Measurements from ENCODE around the gene ARL4C. TPM values are rescaled to one million over a fixed set of nuclear protein-coding genes. Genes with fewer than 3 reads are reported as not detected.

Gene ARL4C
- total and polyA plus RNA-seq, 8 donors = 3.6 to 14.2 (median 9.9) TPM

- 73 to 94% (median 89%) methylated on average over 3 of the region's 3 CpGs for WGBS, 5 donors
- Histone ChIP-seq H3K4me3 (no peak overlapping the region), H3K36me3 (no peaks in the 10 kb centered on the region), H3K27ac (no peak overlapping the region), H3K9me3 (no peaks in the 10 kb centered on the region), H3K27me3 (peaks cover 0 to 7% (median 0%) of the 10 kb centered on the region in 3 donors), H3K4me1 (no peaks in the 10 kb centered on the region)
- intact Hi-C loops (cut with DNase I; ENCODE audit: low total_unique reads) = no loop called here
- no peak for TF ChIP-seq POLR2AphosphoS5 (IDR thresholded peaks at IDR 0.05)
- no peak for TF ChIP-seq POLR2A (IDR thresholded peaks at IDR 0.05)
- TF ChIP-seq EP300 (IDR thresholded peaks at IDR 0.05) = no peak
- TF ChIP-seq, protein P1, sequence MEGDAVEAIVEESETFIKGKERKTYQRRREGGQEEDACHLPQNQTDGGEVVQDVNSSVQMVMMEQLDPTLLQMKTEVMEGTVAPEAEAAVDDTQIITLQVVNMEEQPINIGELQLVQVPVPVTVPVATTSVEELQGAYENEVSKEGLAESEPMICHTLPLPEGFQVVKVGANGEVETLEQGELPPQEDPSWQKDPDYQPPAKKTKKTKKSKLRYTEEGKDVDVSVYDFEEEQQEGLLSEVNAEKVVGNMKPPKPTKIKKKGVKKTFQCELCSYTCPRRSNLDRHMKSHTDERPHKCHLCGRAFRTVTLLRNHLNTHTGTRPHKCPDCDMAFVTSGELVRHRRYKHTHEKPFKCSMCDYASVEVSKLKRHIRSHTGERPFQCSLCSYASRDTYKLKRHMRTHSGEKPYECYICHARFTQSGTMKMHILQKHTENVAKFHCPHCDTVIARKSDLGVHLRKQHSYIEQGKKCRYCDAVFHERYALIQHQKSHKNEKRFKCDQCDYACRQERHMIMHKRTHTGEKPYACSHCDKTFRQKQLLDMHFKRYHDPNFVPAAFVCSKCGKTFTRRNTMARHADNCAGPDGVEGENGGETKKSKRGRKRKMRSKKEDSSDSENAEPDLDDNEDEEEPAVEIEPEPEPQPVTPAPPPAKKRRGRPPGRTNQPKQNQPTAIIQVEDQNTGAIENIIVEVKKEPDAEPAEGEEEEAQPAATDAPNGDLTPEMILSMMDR (IDR thresholded peaks at IDR 0.05) = no peak
- no peak for DNase-seq
These were observed 9.5 kb downstream of the ARL4C start for GRCh38 chr2:234487356-234487755.

GRCh38 chr2:234483568-234484251, 13.2 kb downstream of the ARL4C start:
- Histone ChIP-seq H3K36me3 (no peaks in the 10 kb centered on the region), H3K9me3 (no peaks in the 10 kb centered on the region), H3K4me3 (no peak overlapping the region), H3K27me3 (no peaks in the 10 kb centered on the region), H3K4me1 (no peaks in the 10 kb centered on the region), H3K27ac (no peak overlapping the region)
- 54 to 68% (median 66%) methylated on average over 8 to 9 of the region's 9 CpGs for WGBS, 5 donors
- intact Hi-C loops (cut with DNase I; ENCODE audit: low total_unique reads) = no loop called here
- TF ChIP-seq, protein P1 (IDR thresholded peaks at IDR 0.05) = no peak
- TF ChIP-seq POLR2AphosphoS5 (IDR thresholded peaks at IDR 0.05) (no peak), POLR2A (IDR thresholded peaks at IDR 0.05) (no peak), EP300 (IDR thresholded peaks at IDR 0.05) (no peak)
- DNase-seq = peak in 1 of 2 donors; percentile 60

GRCh38 chr2:234481301-234481700, 15.6 kb downstream of the ARL4C start:
- no peak overlapping the region for H3K27ac ChIP-seq
- H3K9me3 ChIP-seq = no peaks in the 10 kb centered on the region
- TF ChIP-seq POLR2AphosphoS5 (IDR thresholded peaks at IDR 0.05) (no peak), POLR2A (IDR thresholded peaks at IDR 0.05) (no peak), EP300 (IDR thresholded peaks at IDR 0.05) (no peak)
- TF ChIP-seq, protein P1 (IDR thresholded peaks at IDR 0.05) = no peak
- H3K4me1 ChIP-seq = peaks cover 0 to 3% (median 0%) of the 10 kb centered on the region in 4 donors
- no peaks in the 10 kb centered on the region for H3K36me3 ChIP-seq
- no peak overlapping the region for H3K4me3 ChIP-seq
- WGBS, 5 donors = 80 to 91% (median 87%) methylated on average over 5 of the region's 5 CpGs
- intact Hi-C loops (cut with DNase I; ENCODE audit: low total_unique reads) = no loop called here
- H3K27me3 ChIP-seq = no peaks in the 10 kb centered on the region
- no peak for DNase-seq

DNA sequence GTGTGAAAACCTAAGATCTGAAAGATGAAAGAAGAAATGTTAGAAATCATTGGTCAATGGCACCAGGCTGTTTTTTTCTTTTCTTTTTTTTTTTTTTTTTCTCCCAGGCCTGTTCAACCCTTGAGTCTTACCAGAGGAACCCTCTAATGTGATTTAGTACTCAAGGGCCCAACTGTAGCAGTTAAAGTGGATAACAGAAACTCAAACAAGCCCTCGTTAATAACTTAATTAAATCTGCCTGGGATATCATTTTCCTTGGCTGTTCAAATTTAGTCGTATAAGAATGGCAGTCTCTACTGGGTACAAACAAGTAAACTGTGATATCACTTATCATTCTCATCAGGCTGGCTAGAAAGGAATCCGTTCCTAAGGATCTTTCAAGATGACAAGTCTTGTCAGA, 16.5 kb downstream of the ARL4C start:
- Histone ChIP-seq H3K27ac (no peak overlapping the region), H3K36me3 (no peaks in the 10 kb centered on the region), H3K4me3 (no peak overlapping the region), H3K27me3 (no peaks in the 10 kb centered on the region), H3K9me3 (no peaks in the 10 kb centered on the region), H3K4me1 (peaks cover 0 to 3% (median 0%) of the 10 kb centered on the region in 4 donors)
- WGBS, 5 donors = 53 to 77% (median 72%) methylated on average over 3 of the region's 3 CpGs
- TF ChIP-seq, protein P1 (IDR thresholded peaks at IDR 0.05) = no peak
- TF ChIP-seq EP300 (IDR thresholded peaks at IDR 0.05) (no peak), POLR2A (IDR thresholded peaks at IDR 0.05) (no peak), POLR2AphosphoS5 (IDR thresholded peaks at IDR 0.05) (no peak)
- intact Hi-C loops (cut with DNase I; ENCODE audit: low total_unique reads) = no loop called here
- no peak for DNase-seq

Data from stomach (tissue), 9 donors.